ENCODE measurements around the gene KRTAP9-2.

DNA sequence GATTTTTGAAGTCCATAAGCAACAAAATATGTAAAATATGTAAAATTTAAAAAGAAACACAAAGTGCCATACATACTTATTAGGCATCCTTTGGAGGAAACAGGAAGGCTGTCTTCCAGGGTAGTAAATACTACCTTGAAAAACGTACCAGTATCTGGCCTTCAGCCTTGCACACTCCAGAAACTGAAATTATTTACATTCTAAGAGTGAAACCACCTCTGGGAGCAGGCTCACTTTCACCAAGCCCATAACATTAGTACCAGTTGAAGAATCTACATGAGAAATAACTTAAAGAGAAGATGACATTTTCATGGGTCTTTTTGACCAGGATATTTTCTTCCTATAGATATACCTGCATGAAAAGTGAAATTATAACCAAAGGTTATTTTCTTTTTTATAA is 30.4 kb upstream of the KRTAP9-2 start:
- no peak for TF ChIP-seq EZH2 (IDR thresholded peaks at IDR 0.05; ENCODE audit: insufficient read depth, poor library complexity, severe bottlenecking)
- TF ChIP-seq EZH2phosphoT487 (IDR thresholded peaks at IDR 0.05; ENCODE audit: insufficient read depth, low read depth) = no peak

Data from GM23248 (cell line).